ENCODE results near the gene MEGF11.

The MEGF11 gene

GRCh38 chr15:66261056-66261455 lies 7.5 kb upstream of the MEGF11 start:
- H3K79me2 ChIP-seq (ENCODE audit: insufficient read depth, low read length), result no peaks in the 10 kb centered on the region
- H3K9me3 ChIP-seq (ENCODE audit: insufficient read depth, low read depth, low read length), result no peaks in the 10 kb centered on the region
- no peaks in the 10 kb centered on the region for H3K9me2 ChIP-seq (replicated peaks; ENCODE audit: low read depth, low read length)
- H3K4me3 ChIP-seq (ENCODE audit: low read length, poor library complexity, severe bottlenecking), result no peak overlapping the region
- no peak overlapping the region for H3K9ac ChIP-seq (ENCODE audit: low read depth, low read length, poor library complexity, severe bottlenecking)
- H4K20me1 ChIP-seq (ENCODE audit: insufficient read depth, low read length, poor library complexity, severe bottlenecking), result no peaks in the 10 kb centered on the region
- no peaks in the 10 kb centered on the region for H3K36me3 ChIP-seq (ENCODE audit: insufficient read depth, low read length)
- no peak for TF ChIP-seq EZH2phosphoT487 (IDR thresholded peaks at IDR 0.05; ENCODE audit: borderline replicate concordance)
- no peak for TF ChIP-seq CTCF (conservative IDR thresholded peaks at IDR 0.05; ENCODE audit: low read length)
- H2AFZ ChIP-seq (ENCODE audit: low read length), result no peak overlapping the region
- no peak overlapping the region for H3K4me2 ChIP-seq (ENCODE audit: low read depth, low read length, poor library complexity, severe bottlenecking)
- H3K4me1 ChIP-seq (ENCODE audit: insufficient read depth, low read length, poor library complexity, severe bottlenecking), result no peaks in the 10 kb centered on the region
- no peaks in the 10 kb centered on the region for H3F3A ChIP-seq (ENCODE audit: low read depth)
- H3K27me3 ChIP-seq (ENCODE audit: insufficient read depth, low read length, poor library complexity, severe bottlenecking), result no peaks in the 10 kb centered on the region

GRCh38 chr15:66256692-66257091 lies 3.1 kb upstream of the MEGF11 start:
- no peaks in the 10 kb centered on the region for H3K9me3 ChIP-seq (ENCODE audit: insufficient read depth, low read depth, low read length)

GRCh38 chr15:66254951-66255676 lies 1.6 kb upstream of the MEGF11 start:
- H3K9me3 ChIP-seq (ENCODE audit: insufficient read depth, low read depth, low read length), result no peaks in the 10 kb centered on the region
- no peak for TF ChIP-seq CTCF (conservative IDR thresholded peaks at IDR 0.05; ENCODE audit: low read length)
- TF ChIP-seq EZH2phosphoT487 (IDR thresholded peaks at IDR 0.05; ENCODE audit: borderline replicate concordance), result no peak
- no peaks in the 10 kb centered on the region for H3K9me2 ChIP-seq (replicated peaks; ENCODE audit: low read depth, low read length)
- no peak overlapping the region for H2AFZ ChIP-seq (ENCODE audit: low read length)
- no peaks in the 10 kb centered on the region for H4K20me1 ChIP-seq (ENCODE audit: insufficient read depth, low read length, poor library complexity, severe bottlenecking)
- no peaks in the 10 kb centered on the region for H3K79me2 ChIP-seq (ENCODE audit: insufficient read depth, low read length)
- no peaks in the 10 kb centered on the region for H3K27me3 ChIP-seq (ENCODE audit: insufficient read depth, low read length, poor library complexity, severe bottlenecking)
- H3K4me3 ChIP-seq (ENCODE audit: low read length, poor library complexity, severe bottlenecking), result no peak overlapping the region
- H3F3A ChIP-seq (ENCODE audit: low read depth), result no peaks in the 10 kb centered on the region
- H3K9ac ChIP-seq (ENCODE audit: low read depth, low read length, poor library complexity, severe bottlenecking), result no peak overlapping the region
- H3K4me2 ChIP-seq (ENCODE audit: low read depth, low read length, poor library complexity, severe bottlenecking), result no peak overlapping the region
- H3K4me1 ChIP-seq (ENCODE audit: insufficient read depth, low read length, poor library complexity, severe bottlenecking), result peaks cover 2% of the 10 kb centered on the region
- H3K36me3 ChIP-seq (ENCODE audit: insufficient read depth, low read length), result no peaks in the 10 kb centered on the region

More at GRCh38 chr15:66256692-66257091, 3.1 kb upstream of the MEGF11 start:
- Histone ChIP-seq H3K36me3 (ENCODE audit: insufficient read depth, low read length) (no peaks in the 10 kb centered on the region), H3F3A (ENCODE audit: low read depth) (no peaks in the 10 kb centered on the region), H3K9ac (ENCODE audit: low read depth, low read length, poor library complexity, severe bottlenecking) (no peak overlapping the region), H3K4me1 (ENCODE audit: insufficient read depth, low read length, poor library complexity, severe bottlenecking) (peaks cover 2% of the 10 kb centered on the region), H3K9me2 (replicated peaks; ENCODE audit: low read depth, low read length) (no peaks in the 10 kb centered on the region), H3K27me3 (ENCODE audit: insufficient read depth, low read length, poor library complexity, severe bottlenecking) (no peaks in the 10 kb centered on the region), H3K4me2 (ENCODE audit: low read depth, low read length, poor library complexity, severe bottlenecking) (no peak overlapping the region), H3K79me2 (ENCODE audit: insufficient read depth, low read length) (no peaks in the 10 kb centered on the region), H3K4me3 (ENCODE audit: low read length, poor library complexity, severe bottlenecking) (no peak overlapping the region), H2AFZ (ENCODE audit: low read length) (no peak overlapping the region), H4K20me1 (ENCODE audit: insufficient read depth, low read length, poor library complexity, severe bottlenecking) (no peaks in the 10 kb centered on the region)
- no peak for TF ChIP-seq EZH2phosphoT487 (IDR thresholded peaks at IDR 0.05; ENCODE audit: borderline replicate concordance)
